ENCODE data around the gene VPS13C. TPM values are rescaled to one million over a fixed set of nuclear protein-coding genes. Genes with fewer than 3 reads are reported as not detected.
A peak's percentile ranks its signal among the peaks of the same experiment; 100 is the strongest.

VPS13C gene
- 21.7 and 23.8 TPM in 2 replicates for total RNA-seq (2014; rRNA removed; shearing (Covaris generic))
- 8.0 and 8.7 TPM in 2 replicates for polyA plus RNA-seq (2016; fragmentation: Nextera tagmentation; extraction: Ambion mirVana)

GRCh38 chr15:62060113-62060895 lies at the start of gene VPS13C:
Gene VPS13C (minus strand): TSS chr15:62060447. CDS start chr15:62060374, 73 bp downstream.
- Histone ChIP-seq H3K27me3 (replicated peaks; ENCODE audit: insufficient read depth) (no peaks in the 10 kb centered on the region), H4K20me1 (ENCODE audit: insufficient read depth) (no peaks in the 10 kb centered on the region), H3K36me3 (ENCODE audit: low read depth) (no peaks in the 10 kb centered on the region), H3K9me3 (ENCODE audit: low read depth) (no peaks in the 10 kb centered on the region), H2AFZ (peak within 1 kb of the TSS; percentile 97), H3K27ac (peak within 1 kb of the TSS; percentile 77), H3K4me2 (ENCODE audit: unreplicated experiment) (peak within 1 kb of the TSS; percentile 96), H3K9me2 (ENCODE audit: insufficient read depth) (no peaks in the 10 kb centered on the region), H3K9ac (peak within 1 kb of the TSS; percentile 89), H3K4me3 (peak within 1 kb of the TSS; percentile 100), H3K79me2 (ENCODE audit: insufficient read depth) (peaks cover 39% of the 10 kb centered on the region), H3K4me1 (ENCODE audit: insufficient read depth) (peaks cover 4% of the 10 kb centered on the region; the same call in 1 of the 2 replicates), H3F3A (ENCODE audit: insufficient read depth) (peaks cover 7% of the 10 kb centered on the region)
- TF ChIP-seq EZH2phosphoT487 (IDR thresholded peaks at IDR 0.05; ENCODE audit: insufficient read depth, low read depth) (no peak), EZH2 (IDR thresholded peaks at IDR 0.05; ENCODE audit: insufficient read depth, poor library complexity, severe bottlenecking) (no peak)
- in situ Hi-C loops (cut with MboI) = no loop called here
- DNase-seq = peak; percentile 97
- WGBS, 2 experiments (ENCODE audit: low coverage in 1 of 2, low lambda C conversion rate in 2 of 2, missing lambda C conversion rate in 2 of 2) = 0 to 1% methylated on average over 65 to 66 of the region's 73 CpGs

GRCh38 chr15:62109437-62109836 lies 49.2 kb upstream of the VPS13C start:
- Histone ChIP-seq H2AFZ (no peak overlapping the region), H3K27me3 (replicated peaks; ENCODE audit: insufficient read depth) (no peaks in the 10 kb centered on the region), H3K4me3 (no peak overlapping the region), H3K9me2 (ENCODE audit: insufficient read depth) (no peaks in the 10 kb centered on the region), H3K79me2 (ENCODE audit: insufficient read depth) (no peaks in the 10 kb centered on the region), H3K9me3 (ENCODE audit: low read depth) (no peaks in the 10 kb centered on the region), H3K36me3 (ENCODE audit: low read depth) (no peaks in the 10 kb centered on the region), H4K20me1 (ENCODE audit: insufficient read depth) (no peaks in the 10 kb centered on the region), H3K4me1 (ENCODE audit: insufficient read depth) (peaks cover 34% of the 10 kb centered on the region), H3K9ac (no peak overlapping the region), H3K27ac (peak overlapping the region; percentile 51), H3K4me2 (ENCODE audit: unreplicated experiment) (no peak overlapping the region), H3F3A (ENCODE audit: insufficient read depth) (peaks cover 24% of the 10 kb centered on the region)
- in situ Hi-C loops (cut with MboI) = no loop called here
- TF ChIP-seq EZH2phosphoT487 (IDR thresholded peaks at IDR 0.05; ENCODE audit: insufficient read depth, low read depth) (no peak), EZH2 (IDR thresholded peaks at IDR 0.05; ENCODE audit: insufficient read depth, poor library complexity, severe bottlenecking) (no peak)
- peak; percentile 15 for DNase-seq
- WGBS, 2 experiments (ENCODE audit: low coverage in 1 of 2, low lambda C conversion rate in 2 of 2, missing lambda C conversion rate in 2 of 2) = 14 to 15% methylated on average over 1 of the region's 1 CpG

- no peaks in the 10 kb centered on the region for H4K20me1 ChIP-seq (ENCODE audit: insufficient read depth)
- H2AFZ ChIP-seq = no peak overlapping the region
- TF ChIP-seq EZH2phosphoT487 (IDR thresholded peaks at IDR 0.05; ENCODE audit: insufficient read depth, low read depth) (no peak), EZH2 (IDR thresholded peaks at IDR 0.05; ENCODE audit: insufficient read depth, poor library complexity, severe bottlenecking) (no peak)
- no peak overlapping the region for H3K4me2 ChIP-seq (ENCODE audit: unreplicated experiment)
- peaks cover 24% of the 10 kb centered on the region for H3F3A ChIP-seq (ENCODE audit: insufficient read depth)
- DNase-seq = no peak
- no peak overlapping the region for H3K4me3 ChIP-seq
- H3K36me3 ChIP-seq (ENCODE audit: low read depth) = no peaks in the 10 kb centered on the region
- no peaks in the 10 kb centered on the region for H3K9me3 ChIP-seq (ENCODE audit: low read depth)
- in situ Hi-C loops (cut with MboI) = no loop called here
- H3K9me2 ChIP-seq (ENCODE audit: insufficient read depth) = no peaks in the 10 kb centered on the region
- peaks cover 34% of the 10 kb centered on the region for H3K4me1 ChIP-seq (ENCODE audit: insufficient read depth)
- no peak overlapping the region for H3K27ac ChIP-seq
- 74 to 80% methylated on average over 2 of the region's 2 CpGs for WGBS, 2 experiments (ENCODE audit: low coverage in 1 of 2, low lambda C conversion rate in 2 of 2, missing lambda C conversion rate in 2 of 2)
- no peaks in the 10 kb centered on the region for H3K27me3 ChIP-seq (replicated peaks; ENCODE audit: insufficient read depth)
- H3K9ac ChIP-seq = no peak overlapping the region
- no peaks in the 10 kb centered on the region for H3K79me2 ChIP-seq (ENCODE audit: insufficient read depth)
Observed at GRCh38 chr15:62108411-62108810, 48.2 kb upstream of the VPS13C start.

- H3K9me2 ChIP-seq (ENCODE audit: insufficient read depth) = no peaks in the 10 kb centered on the region
- DNase-seq = peak; percentile 53
- H3K27me3 ChIP-seq (replicated peaks; ENCODE audit: insufficient read depth) = no peaks in the 10 kb centered on the region
- no peaks in the 10 kb centered on the region for H3K9me3 ChIP-seq (ENCODE audit: low read depth)
- H3K4me1 ChIP-seq (ENCODE audit: insufficient read depth) = peaks cover 29% of the 10 kb centered on the region
- H3K79me2 ChIP-seq (ENCODE audit: insufficient read depth) = no peaks in the 10 kb centered on the region
- H2AFZ ChIP-seq = no peak overlapping the region
- H3F3A ChIP-seq (ENCODE audit: insufficient read depth) = peaks cover 22% of the 10 kb centered on the region
- no peaks in the 10 kb centered on the region for H4K20me1 ChIP-seq (ENCODE audit: insufficient read depth)
- H3K36me3 ChIP-seq (ENCODE audit: low read depth) = no peaks in the 10 kb centered on the region
- WGBS, 2 experiments (ENCODE audit: low coverage in 1 of 2, low lambda C conversion rate in 2 of 2, missing lambda C conversion rate in 2 of 2) = 81 to 91% methylated on average over 2 of the region's 2 CpGs
- no peak for TF ChIP-seq EZH2phosphoT487 (IDR thresholded peaks at IDR 0.05; ENCODE audit: insufficient read depth, low read depth)
- no peak for TF ChIP-seq EZH2 (IDR thresholded peaks at IDR 0.05; ENCODE audit: insufficient read depth, poor library complexity, severe bottlenecking)
- H3K4me3 ChIP-seq = no peak overlapping the region
- H3K27ac ChIP-seq = no peak overlapping the region
- H3K9ac ChIP-seq = no peak overlapping the region
- in situ Hi-C loops (cut with MboI) = no loop called here
- H3K4me2 ChIP-seq (ENCODE audit: unreplicated experiment) = no peak overlapping the region
Observed at GRCh38 chr15:62107571-62108121, 47.4 kb upstream of the VPS13C start.
